GM12892 (cell line): ENCODE measurements around the gene EXD2.

Experiments used
- POLR2A ChIP-seq: IDR thresholded peaks from 2 replicates; pipeline ENCODE4 v1.6.1; 2011; ENCODE audit warnings: low read depth, low read length, control low read depth
- POLR2AphosphoS5 ChIP-seq: IDR thresholded peaks from 2 replicates; pipeline ENCODE4 v1.6.1; 2011; ENCODE audit warnings: low read depth, low read length, control low read depth

DNA sequence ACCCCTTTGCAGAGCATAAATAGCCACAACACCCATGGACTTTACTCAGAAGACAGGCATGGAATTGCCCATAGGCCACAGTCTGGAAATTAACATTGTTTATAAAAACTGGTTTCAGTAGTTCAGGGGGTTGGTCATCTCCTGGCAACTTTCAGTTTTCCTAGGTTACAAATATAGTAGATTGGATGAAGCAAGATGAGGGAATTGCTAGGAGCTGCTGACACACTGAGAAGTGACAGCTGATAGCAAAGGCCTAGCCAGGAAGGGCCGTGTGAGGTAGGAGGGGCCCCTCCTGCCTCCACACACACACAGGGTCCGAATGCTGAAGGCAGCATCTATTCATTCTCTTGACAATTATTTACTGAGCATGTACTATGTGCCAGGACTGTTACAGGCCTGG is 76.9 kb downstream of the EXD2 start:
- TF ChIP-seq POLR2A (no peak), POLR2AphosphoS5 (no peak)
